Left ventricle myocardium inferior (tissue), 1 donor: ENCODE data around the gene APAF1. TPM values are rescaled to one million over a fixed set of nuclear protein-coding genes. Genes with fewer than 3 reads are reported as not detected.
"Not testable (repeated sequence)": the region's sequence is repeated elsewhere in the genome, so short reads cannot be mapped to it uniquely, and the experiment has no call there.

Source experiments
- DNase-seq: peaks from one replicate; pipeline ENCODE4 v3.0.0-alpha.2; 2020
- H3K27ac ChIP-seq: fragments of 200-600 bp; replicated peaks from 2 replicates; pipeline ENCODE4 v1.8.0; 2021
- H3K27me3 ChIP-seq: fragments of 200-600 bp; 2 replicates; pipeline ENCODE4 v1.8.0; 2021; ENCODE audit warnings: low read depth
- H3K36me3 ChIP-seq: fragments of 200-600 bp; 2 replicates; pipeline ENCODE4 v1.8.0; 2021
- H3K4me1 ChIP-seq: fragments of 200-600 bp; 2 replicates; pipeline ENCODE4 v1.8.0; 2021
- H3K4me3 ChIP-seq: fragments of 200-600 bp; 2 replicates; pipeline ENCODE4 v1.8.0; 2021; ENCODE audit warnings: mild to moderate bottlenecking, moderate library complexity
- H3K9me3 ChIP-seq: fragments of 200-600 bp; replicated peaks from 2 replicates; pipeline ENCODE4 v1.8.0; 2021
- CTCF ChIP-seq: fragments of 200-600 bp; IDR thresholded peaks from 2 replicates; pipeline ENCODE4 v1.8.0; 2021; ENCODE audit warnings: antibody characterized with exemption, mild to moderate bottlenecking, borderline replicate concordance
- intact Hi-C: fragments of 100-400 bp; cut with micrococcal nuclease; formaldehyde crosslinking; loops from one replicate; pipeline ENCODE4 v1.11.0; 2022
- long read RNA-seq: library from polyadenylated mRNA; unstranded; transcript quantifications from one replicate; pipeline ENCODE4 v2.0.0, GENCODE V29; 2021
- total RNA-seq: library from RNA; stranded (reverse); fragmentation: NEBNext Ultra II Directional; extraction: Animal tissue kit (Norgen Biotek cat#: 25700); gene quantifications from one replicate; pipeline ENCODE4 v1.2.1, GENCODE V29; 2021
- donor health status: DM: no; HTN: yes; CAD: no; lungs with severe emphysema.

APAF1 gene
- 5.0 TPM for total RNA-seq
- long read RNA-seq = 0 reads

DNA sequence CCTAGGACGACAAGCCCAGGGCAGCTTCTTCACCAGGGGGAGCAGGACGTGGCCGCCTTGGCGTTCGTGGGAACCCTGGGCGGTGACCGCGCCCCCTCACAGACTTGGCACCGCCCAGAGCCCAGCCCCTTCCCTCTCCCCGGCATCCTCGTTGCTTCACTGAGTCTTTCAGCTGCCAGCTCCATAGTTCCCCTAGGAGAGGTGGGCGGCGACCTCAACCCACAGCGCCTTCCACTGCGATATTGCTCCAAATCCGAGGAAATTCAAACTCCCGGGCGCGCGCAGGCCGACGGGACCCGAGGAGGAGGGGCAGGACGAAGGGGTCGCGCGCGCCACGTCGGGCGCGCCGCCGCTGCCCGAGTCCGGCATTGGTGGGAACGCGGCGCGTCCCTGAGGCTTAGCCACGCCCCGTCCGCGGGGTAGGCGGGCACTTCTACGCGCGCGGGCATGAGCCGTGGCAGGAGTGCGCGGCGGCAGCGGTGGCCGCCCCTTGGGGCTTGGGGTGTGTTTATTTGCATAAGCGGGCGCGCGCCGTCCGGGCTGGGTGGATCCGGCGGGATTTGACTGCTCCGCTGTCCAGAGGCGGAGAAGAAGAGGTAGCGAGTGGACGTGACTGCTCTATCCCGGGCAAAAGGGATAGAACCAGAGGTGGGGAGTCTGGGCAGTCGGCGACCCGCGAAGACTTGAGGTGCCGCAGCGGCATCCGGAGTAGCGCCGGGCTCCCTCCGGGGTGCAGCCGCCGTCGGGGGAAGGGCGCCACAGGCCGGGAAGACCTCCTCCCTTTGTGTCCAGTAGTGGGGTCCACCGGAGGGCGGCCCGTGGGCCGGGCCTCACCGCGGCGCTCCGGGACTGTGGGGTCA is at the start of gene APAF1, which contains the start of gene IKBIP:
APAF1 (plus strand) TSS at position 579 of the 860 bp plus-strand sequence. CDS start 3,070 bp downstream, outside the sequence.
IKBIP (minus strand) TSS at position 77 of the 860 bp plus-strand sequence. CDS start 87 bp downstream, outside the sequence.
- H3K36me3 ChIP-seq = peaks cover 18% of the 10 kb centered on the region
- H3K4me1 ChIP-seq = peaks cover 41% of the 10 kb centered on the region
- no peak for TF ChIP-seq CTCF
- intact Hi-C loops = loop anchor here (5.0 kb wide), 1 partner anchor 48 kb away; no protein-coding TSS in a partner anchor
- no peaks in the 10 kb centered on the region for H3K27me3 ChIP-seq
- no peaks in the 10 kb centered on the region for H3K9me3 ChIP-seq
- peak within 1 kb of the TSS; percentile 90 for H3K27ac ChIP-seq
- peak within 1 kb of the TSS; percentile 91 for H3K4me3 ChIP-seq
- DNase-seq = peak; percentile 99

DNA sequence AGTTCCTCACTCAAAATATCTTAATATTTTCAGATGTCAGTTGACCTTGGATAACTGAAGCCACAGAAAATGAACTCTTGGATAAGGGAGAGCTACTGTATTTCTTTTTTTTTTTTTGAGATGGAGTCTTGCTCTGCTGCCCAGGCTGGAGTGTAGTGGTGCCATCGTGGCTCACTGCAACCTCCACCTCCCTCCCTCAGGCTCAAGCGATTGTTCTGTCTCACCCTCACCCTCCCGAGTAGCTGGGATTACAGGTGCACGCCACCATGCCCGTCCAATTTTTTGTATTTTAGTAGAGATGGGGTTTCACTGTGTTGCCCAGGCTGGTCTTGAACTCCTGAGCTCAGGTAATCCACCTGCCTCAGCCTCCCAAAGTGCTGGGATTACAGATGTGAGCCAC is 47.8 kb upstream of the APAF1 start:
- Histone ChIP-seq H3K36me3 (peaks cover 77% of the 10 kb centered on the region), H3K4me1 (peaks cover 66% of the 10 kb centered on the region)
- not testable (repeated sequence) for H3K27me3 ChIP-seq, DNase-seq, H3K9me3 ChIP-seq, H3K27ac ChIP-seq, H3K4me3 ChIP-seq
- intact Hi-C loops = loop anchor here (5.0 kb wide), 1 partner anchor 50 kb away; the partner anchor contains the start of gene APAF1

DNA sequence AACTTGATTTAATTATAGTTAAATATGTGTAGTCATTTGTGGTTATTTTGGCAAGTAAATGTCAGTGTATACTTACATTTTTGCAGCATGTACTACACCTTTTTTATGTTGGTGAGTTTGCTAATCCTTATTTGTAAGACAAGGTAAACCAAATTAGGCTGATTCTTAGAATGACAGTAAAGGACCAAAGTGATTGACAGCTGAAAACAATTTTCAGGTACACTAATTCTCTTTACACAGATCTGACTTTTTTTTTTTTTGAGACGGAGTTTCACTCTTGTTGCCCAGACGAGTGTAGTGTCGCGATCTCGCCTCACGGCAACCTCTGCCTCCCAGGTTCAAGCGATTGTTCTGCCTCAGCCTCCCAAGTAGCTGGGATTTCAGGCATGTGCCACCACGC is 43.2 kb upstream of the APAF1 start:
- Histone ChIP-seq H3K4me1 (peaks cover 25% of the 10 kb centered on the region), H3K4me3 (no peak overlapping the region), H3K9me3 (no peaks in the 10 kb centered on the region), H3K36me3 (peaks cover 83% of the 10 kb centered on the region), H3K27ac (no peak overlapping the region), H3K27me3 (no peaks in the 10 kb centered on the region)
- intact Hi-C loops = no loop called here
- no peak for DNase-seq
- no peak for TF ChIP-seq CTCF

DNA sequence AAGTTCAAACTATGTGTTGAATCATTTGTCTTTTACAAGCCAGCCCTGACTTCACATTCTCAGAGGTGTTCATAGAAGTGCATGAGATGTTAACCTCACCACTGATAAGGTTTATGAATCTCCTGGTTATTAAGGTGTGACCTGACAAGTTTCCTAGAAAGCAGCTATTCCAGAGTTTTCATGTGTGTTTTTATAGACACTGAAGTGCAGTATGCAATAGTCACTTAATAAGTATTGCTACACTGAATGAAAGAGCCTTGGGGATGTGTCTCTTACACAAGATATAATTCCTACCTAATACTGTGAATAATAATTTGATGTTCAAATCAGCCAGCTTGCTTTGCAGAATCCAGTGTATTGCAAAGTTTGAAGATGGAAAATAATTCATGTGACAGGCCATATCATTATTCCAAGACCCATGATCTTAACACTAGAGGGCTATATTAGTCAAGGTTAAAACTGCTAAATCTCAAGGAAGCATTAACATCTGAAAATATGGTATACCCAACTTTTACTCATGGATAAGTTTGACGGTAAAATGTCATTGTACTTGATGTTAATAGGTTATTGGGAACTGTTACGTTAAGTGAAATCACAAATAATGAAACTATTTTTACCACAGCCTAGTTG is 38.6 kb upstream of the APAF1 start:
- H3K27ac ChIP-seq = no peak overlapping the region

GRCh38 chr12:98610596-98610995 is 34.5 kb upstream of the APAF1 start:
- Histone ChIP-seq H3K27ac (no peak overlapping the region), H3K9me3 (no peaks in the 10 kb centered on the region), H3K27me3 (no peaks in the 10 kb centered on the region), H3K36me3 (no peaks in the 10 kb centered on the region), H3K4me3 (no peak overlapping the region), H3K4me1 (no peaks in the 10 kb centered on the region)
- intact Hi-C loops = no loop called here
- DNase-seq = no peak
- TF ChIP-seq CTCF = no peak

More for the DNA sequence above, 38.6 kb upstream of the APAF1 start:
- TF ChIP-seq CTCF = peak; percentile 11
- Histone ChIP-seq H3K4me1 (no peaks in the 10 kb centered on the region), H3K9me3 (no peaks in the 10 kb centered on the region), H3K27me3 (no peaks in the 10 kb centered on the region), H3K4me3 (no peak overlapping the region), H3K36me3 (peaks cover 37% of the 10 kb centered on the region)
- intact Hi-C loops = no loop called here
- no peak for DNase-seq
